Measurements from ENCODE around the gene SNX25.

DNA sequence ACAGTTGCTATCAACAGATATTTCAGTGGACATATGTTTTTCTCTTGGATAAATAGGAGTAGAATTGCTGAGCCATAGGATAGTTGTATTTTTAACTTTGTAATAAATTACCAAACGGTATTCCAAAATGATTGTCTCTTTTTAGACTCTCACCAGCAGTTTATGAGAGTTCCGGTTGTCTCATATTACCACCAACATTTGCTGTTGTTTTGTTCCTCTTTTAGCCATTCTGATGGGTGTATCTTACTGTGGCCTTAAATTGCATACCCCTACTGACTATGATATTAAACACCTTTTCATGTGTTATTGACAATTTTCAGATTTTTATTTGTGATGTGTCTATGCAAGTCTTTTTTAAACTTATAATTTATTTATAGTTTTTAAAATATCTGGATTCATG, 39.7 kb downstream of the SNX25 start:
- TF ChIP-seq CTCF (IDR thresholded peaks at IDR 0.05) (no peak), POLR2A (IDR thresholded peaks at IDR 0.05) (no peak), POLR2AphosphoS5 (IDR thresholded peaks at IDR 0.05; ENCODE audit: insufficient read depth in 1 of 2, low read depth in 1 of 2) (no peak)

Data from vagina (tissue), 2 donors.